Uterus (tissue), 4 donors: ENCODE results near the gene ATP5IF1. TPM values are rescaled to one million over a fixed set of nuclear protein-coding genes. Genes with fewer than 3 reads are reported as not detected.

Experiments
- DNase-seq, 2 donors: peaks; one replicate each; pipeline ENCODE4 v3.0.0-alpha.2; 2019 to 2020
- H3K27ac ChIP-seq, 2 donors: fragments of 200-600 bp; sonication (generic); 1 replicate in 1 of 2; 2 replicates in 1 of 2; pipeline ENCODE4 v1.5.1; 2016 to 2018
- H3K27me3 ChIP-seq, 2 donors: fragments of 200-600 bp; sonication (generic); one replicate each; pipeline ENCODE4 v1.5.1; 2018 to 2019; ENCODE audit warnings: control low read depth in 1 of 2
- H3K36me3 ChIP-seq, 2 donors: fragments of 200-600 bp; sonication (generic); one replicate each; pipeline ENCODE4 v1.5.1; 2019; ENCODE audit warnings: control low read depth in 1 of 2
- H3K4me1 ChIP-seq, 2 donors: fragments of 200-600 bp; sonication (generic); one replicate each; pipeline ENCODE4 v1.5.1; 2018 to 2019; ENCODE audit warnings: control low read depth in 1 of 2
- H3K4me3 ChIP-seq, 2 donors: fragments of 200-600 bp; sonication (generic); 1 replicate in 1 of 2; 2 replicates in 1 of 2; pipeline ENCODE4 v1.5.1; 2018 to 2019; ENCODE audit warnings: mild to moderate bottlenecking in 1 of 2
- H3K9me3 ChIP-seq, 2 donors: fragments of 200-600 bp; sonication (generic); one replicate each; pipeline ENCODE4 v1.5.1; 2019; ENCODE audit warnings: control low read depth in 1 of 2
- POLR2A ChIP-seq, 2 donors: fragments of 450-650 bp; IDR thresholded peaks; one replicate each; pipeline ENCODE4 v1.6.1; 2016; ENCODE audit warnings: antibody characterized with exemption in 2 of 2, mild to moderate bottlenecking in 1 of 2, moderate library complexity in 1 of 2
- intact Hi-C: fragments of 100-400 bp; cut with DNase I; formaldehyde crosslinking; loops from one replicate; pipeline ENCODE4 v1.15.1; 2023; ENCODE audit warnings: low total_unique reads
- total RNA-seq, 4 donors: library from RNA; depleted of rRNA in 3 of 4; stranded (reverse); fragments of >200 nt in 3 of 4; gene quantifications; one replicate each; pipeline versions ENCODE4 v1.1.0 to v1.2.4, GENCODE V29; 2014 to 2023
- TF ChIP-seq, protein P1 (sequence below), 4 experiments: fragments of 200-600 bp in 2 of 4; fragments of 450-650 bp in 2 of 4; sonication (generic) in 2 of 4; IDR thresholded peaks; one replicate each; pipeline ENCODE4 v1.5.1; 2016 to 2019; ENCODE audit warnings: antibody characterized with exemption in 4 of 4, mild to moderate bottlenecking in 2 of 4, moderate library complexity in 1 of 4
- donor health status: DM: yes; HTN: yes; CAD: no.

The ATP5IF1 gene
- total RNA-seq, 4 donors from 2014 or later = 57.1 to 103 (median 82.2) TPM

DNA sequence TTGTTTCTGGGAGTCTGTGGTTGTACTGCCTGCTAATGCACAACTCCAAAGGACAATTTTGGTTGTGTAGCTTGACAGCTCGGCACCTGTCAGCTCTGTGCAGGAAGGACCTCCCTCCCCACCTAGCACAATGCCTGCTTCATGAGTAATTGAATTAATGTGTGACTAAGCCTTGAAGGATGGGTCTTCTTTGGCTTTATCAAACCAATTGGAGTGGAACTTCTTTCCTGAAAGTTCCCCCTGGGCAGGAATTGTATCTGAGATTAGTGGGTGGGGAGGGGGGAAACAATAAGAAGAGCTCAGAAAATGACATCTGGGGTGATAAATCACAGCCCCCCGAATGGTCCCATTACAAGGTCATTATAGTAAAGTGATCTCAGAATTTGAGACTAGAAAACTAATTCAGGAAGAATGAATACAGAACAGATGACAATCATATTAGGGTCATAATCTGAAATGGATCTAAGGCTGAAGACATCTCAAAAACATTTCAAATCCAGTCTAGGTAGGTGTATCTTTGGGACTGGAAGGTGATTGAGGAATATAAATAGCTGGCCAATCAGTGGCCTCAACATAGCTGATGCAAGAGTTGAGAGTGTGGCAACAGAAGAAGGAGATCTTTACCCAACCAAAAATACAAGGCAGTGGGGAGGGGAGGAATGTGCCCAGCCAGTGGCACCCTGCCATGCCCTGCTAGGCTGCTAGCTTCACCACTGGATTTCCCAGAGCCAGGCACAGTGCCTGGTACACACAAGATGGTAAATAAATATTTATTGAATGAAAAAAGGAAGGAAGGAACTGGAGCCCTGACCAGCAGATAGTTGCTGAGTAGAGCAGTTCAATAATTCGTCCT, 13.3 kb downstream of the ATP5IF1 start:
- H3K36me3 ChIP-seq = no peaks in the 10 kb centered on the region
- no peak overlapping the region for H3K4me3 ChIP-seq
- TF ChIP-seq, protein P1, sequence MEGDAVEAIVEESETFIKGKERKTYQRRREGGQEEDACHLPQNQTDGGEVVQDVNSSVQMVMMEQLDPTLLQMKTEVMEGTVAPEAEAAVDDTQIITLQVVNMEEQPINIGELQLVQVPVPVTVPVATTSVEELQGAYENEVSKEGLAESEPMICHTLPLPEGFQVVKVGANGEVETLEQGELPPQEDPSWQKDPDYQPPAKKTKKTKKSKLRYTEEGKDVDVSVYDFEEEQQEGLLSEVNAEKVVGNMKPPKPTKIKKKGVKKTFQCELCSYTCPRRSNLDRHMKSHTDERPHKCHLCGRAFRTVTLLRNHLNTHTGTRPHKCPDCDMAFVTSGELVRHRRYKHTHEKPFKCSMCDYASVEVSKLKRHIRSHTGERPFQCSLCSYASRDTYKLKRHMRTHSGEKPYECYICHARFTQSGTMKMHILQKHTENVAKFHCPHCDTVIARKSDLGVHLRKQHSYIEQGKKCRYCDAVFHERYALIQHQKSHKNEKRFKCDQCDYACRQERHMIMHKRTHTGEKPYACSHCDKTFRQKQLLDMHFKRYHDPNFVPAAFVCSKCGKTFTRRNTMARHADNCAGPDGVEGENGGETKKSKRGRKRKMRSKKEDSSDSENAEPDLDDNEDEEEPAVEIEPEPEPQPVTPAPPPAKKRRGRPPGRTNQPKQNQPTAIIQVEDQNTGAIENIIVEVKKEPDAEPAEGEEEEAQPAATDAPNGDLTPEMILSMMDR (IDR thresholded peaks at IDR 0.05) = no peak
- no peak for TF ChIP-seq POLR2A (IDR thresholded peaks at IDR 0.05)
- DNase-seq = no peak
- peaks cover 5% of the 10 kb centered on the region in 2 donors for H3K4me1 ChIP-seq
- H3K9me3 ChIP-seq = no peaks in the 10 kb centered on the region
- H3K27ac ChIP-seq = peak overlapping the region; percentile 79 to 88
- no peaks in the 10 kb centered on the region for H3K27me3 ChIP-seq
- intact Hi-C loops = no loop called here

DNA sequence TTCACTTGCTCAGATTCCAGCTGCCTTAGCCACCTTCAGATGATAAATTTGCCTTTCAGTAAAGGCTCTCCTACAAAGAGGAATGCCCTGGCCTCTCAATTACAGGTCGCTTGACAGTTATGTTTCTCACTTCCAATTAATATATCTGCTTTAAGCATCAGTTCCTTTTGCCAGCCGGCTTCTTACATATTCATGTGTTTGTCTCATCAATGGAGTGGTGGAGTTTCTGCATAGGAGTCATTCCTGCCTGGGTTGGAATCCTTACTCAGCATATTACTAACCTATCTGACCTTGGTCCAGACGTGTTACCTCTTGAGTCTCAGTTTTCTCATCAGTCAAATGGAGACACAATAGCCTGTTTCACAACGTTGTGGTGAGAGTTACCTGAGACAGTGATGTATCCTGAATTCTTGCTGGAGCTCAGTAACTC, 14.0 kb downstream of the ATP5IF1 start:
- Histone ChIP-seq H3K9me3 (no peaks in the 10 kb centered on the region), H3K4me3 (no peak overlapping the region), H3K4me1 (peaks cover 5% of the 10 kb centered on the region in 2 donors), H3K27me3 (no peaks in the 10 kb centered on the region), H3K36me3 (no peaks in the 10 kb centered on the region), H3K27ac (no peak overlapping the region)
- no peak for DNase-seq
- TF ChIP-seq, protein P1 (IDR thresholded peaks at IDR 0.05) = no peak
- no peak for TF ChIP-seq POLR2A (IDR thresholded peaks at IDR 0.05)
- intact Hi-C loops = no loop called here

DNA sequence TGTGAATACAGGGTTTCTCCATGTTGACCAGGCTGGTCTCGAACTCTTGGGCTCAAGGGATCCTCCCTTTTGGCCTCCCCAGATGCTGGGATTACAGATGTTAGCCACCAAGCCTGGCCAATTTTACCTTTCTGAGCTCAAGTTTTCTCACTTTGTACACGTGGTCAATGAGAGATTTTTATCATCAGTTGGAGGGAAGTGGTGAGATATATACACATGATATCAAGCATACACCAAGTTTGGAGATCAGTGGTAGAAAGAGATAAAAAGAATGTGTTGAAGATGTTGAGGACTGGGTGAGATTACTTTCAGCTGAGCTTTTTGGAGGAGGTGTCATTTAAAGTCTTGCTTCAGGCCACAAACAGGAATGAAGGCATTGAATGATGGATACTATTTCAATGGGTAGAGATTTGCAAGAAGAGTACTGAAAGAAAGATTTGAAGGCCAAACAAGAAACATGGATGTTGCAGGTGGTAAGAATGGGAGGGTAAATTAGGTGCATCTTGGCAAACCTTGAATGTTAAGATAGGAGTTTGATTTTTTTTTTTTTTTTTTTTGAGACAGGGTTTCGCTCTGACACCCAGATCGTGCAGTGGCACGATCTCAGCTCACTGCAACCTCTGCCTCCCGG, 20.4 kb downstream of the ATP5IF1 start:
- H3K4me3 ChIP-seq = no peak overlapping the region
- no peak for TF ChIP-seq POLR2A (IDR thresholded peaks at IDR 0.05)
- TF ChIP-seq, protein P1 (IDR thresholded peaks at IDR 0.05) = no peak
- H3K27ac ChIP-seq = no peak overlapping the region
- H3K36me3 ChIP-seq = no peaks in the 10 kb centered on the region
- H3K9me3 ChIP-seq = no peaks in the 10 kb centered on the region
- DNase-seq = no peak
- no peaks in the 10 kb centered on the region for H3K27me3 ChIP-seq
- intact Hi-C loops = no loop called here
- no peaks in the 10 kb centered on the region for H3K4me1 ChIP-seq

DNA sequence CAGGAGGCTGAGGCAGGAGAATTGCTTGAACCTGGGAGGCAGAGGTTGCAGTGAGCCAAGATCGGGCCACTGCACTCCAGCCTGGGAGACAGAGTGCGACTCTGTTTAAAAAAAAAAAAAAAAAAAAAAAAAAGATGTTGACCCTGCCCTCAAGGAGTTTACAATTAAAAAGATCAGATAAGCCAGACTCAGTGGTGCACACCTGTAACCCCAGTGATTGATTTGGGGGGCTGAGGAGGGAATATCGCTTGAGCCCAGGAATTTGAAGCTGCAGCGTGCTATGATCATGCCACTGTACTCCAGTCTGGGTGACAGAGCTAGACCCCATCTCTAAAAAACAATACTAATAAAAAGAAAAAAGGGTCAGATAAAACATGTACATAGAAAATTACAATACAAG, 21.8 kb downstream of the ATP5IF1 start:
- Histone ChIP-seq H3K36me3 (no peaks in the 10 kb centered on the region), H3K9me3 (no peaks in the 10 kb centered on the region), H3K4me3 (no peak overlapping the region), H3K4me1 (no peaks in the 10 kb centered on the region), H3K27ac (no peak overlapping the region), H3K27me3 (no peaks in the 10 kb centered on the region)
- TF ChIP-seq, protein P1 (IDR thresholded peaks at IDR 0.05) = no peak
- no peak for TF ChIP-seq POLR2A (IDR thresholded peaks at IDR 0.05)
- intact Hi-C loops = no loop called here
- DNase-seq = no peak

DNA sequence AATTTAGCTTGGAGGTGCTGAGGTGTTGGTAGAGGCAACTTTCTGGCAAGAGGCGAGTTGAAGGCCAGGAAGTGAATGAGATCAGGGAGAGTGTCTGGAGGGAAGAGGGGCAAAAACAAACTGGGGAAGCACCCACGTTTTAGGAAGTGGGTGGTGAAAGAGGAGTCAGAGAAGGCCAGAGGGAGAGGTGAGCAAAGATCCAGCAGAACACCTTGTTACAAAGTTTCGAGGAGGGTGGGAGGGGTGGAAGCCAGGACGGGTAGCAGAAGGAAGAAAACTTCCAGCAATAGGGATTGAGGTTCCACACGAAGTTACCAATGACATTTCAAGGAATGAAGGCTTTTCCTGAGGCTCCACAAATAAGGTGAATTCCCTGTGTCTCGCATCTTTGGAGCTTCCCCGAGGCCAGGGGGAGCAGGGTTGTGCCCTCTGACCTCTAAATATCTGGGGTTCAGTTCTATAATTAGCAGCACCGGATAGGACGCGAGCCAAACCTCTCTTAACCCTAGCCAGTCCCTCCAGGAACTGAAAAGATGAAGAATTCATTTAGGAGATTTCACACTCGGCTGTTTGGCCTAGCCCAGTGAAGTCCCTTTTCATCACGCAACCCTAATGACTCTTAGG, 22.8 kb downstream of the ATP5IF1 start:
- Histone ChIP-seq H3K4me1 (no peaks in the 10 kb centered on the region), H3K9me3 (no peaks in the 10 kb centered on the region), H3K4me3 (peak overlapping the region; percentile 16 to 94), H3K36me3 (no peaks in the 10 kb centered on the region), H3K27me3 (no peaks in the 10 kb centered on the region), H3K27ac (peak overlapping the region; percentile 50 to 69)
- TF ChIP-seq, protein P1 (IDR thresholded peaks at IDR 0.05) = no peak
- TF ChIP-seq POLR2A (IDR thresholded peaks at IDR 0.05) = no peak
- intact Hi-C loops = no loop called here
- no peak for DNase-seq
